Osteoblast (primary cell): ENCODE measurements around the gene PNP. TPM values are rescaled to one million over a fixed set of nuclear protein-coding genes. Genes with fewer than 3 reads are reported as not detected.
A peak's percentile ranks its signal among the peaks of the same experiment; 100 is the strongest.

ENCODE experiments used
- DNase-seq: peaks from one replicate; pipeline ENCODE4 v3.0.0; 2011; ENCODE audit warnings: low spot score, mixed read lengths; ENCODE audit not compliant: insufficient read length; ENCODE audit errors: missing footprints
- H2AFZ ChIP-seq: 2 replicates; pipeline ENCODE4 v1.6.0; 2011; ENCODE audit warnings: mild to moderate bottlenecking, low read length
- H3K27ac ChIP-seq: 2 replicates; pipeline ENCODE4 v1.5.1; 2011; ENCODE audit warnings: mild to moderate bottlenecking, low read depth, low read length, moderate library complexity
- H3K27me3 ChIP-seq: 2 replicates; pipeline ENCODE4 v1.6.0; 2012; ENCODE audit warnings: mild to moderate bottlenecking, control low read depth, inconsistent platforms, low read length, moderate library complexity; ENCODE audit not compliant: insufficient read depth
- H3K36me3 ChIP-seq: 2 replicates; pipeline ENCODE4 v1.5.1; 2011; ENCODE audit warnings: mild to moderate bottlenecking, low read length, control low read depth, moderate library complexity; ENCODE audit not compliant: insufficient read depth
- H3K4me1 ChIP-seq: 2 replicates; pipeline ENCODE4 v1.5.1; 2011; ENCODE audit warnings: mild to moderate bottlenecking, low read length, control low read depth, moderate library complexity; ENCODE audit not compliant: insufficient read depth
- H3K4me2 ChIP-seq: 2 replicates; pipeline ENCODE4 v1.6.0; 2011; ENCODE audit warnings: mild to moderate bottlenecking, low read length; ENCODE audit not compliant: insufficient read depth
- H3K4me3 ChIP-seq: fragments of 200-600 bp; sonication (generic); 3 replicates; pipeline ENCODE4 v1.5.1; 2012; ENCODE audit warnings: mild to moderate bottlenecking, low read length, inconsistent platforms; ENCODE audit not compliant: insufficient read depth
- H3K79me2 ChIP-seq: 2 replicates; pipeline ENCODE4 v1.6.0; 2012; ENCODE audit warnings: mild to moderate bottlenecking, low read length, control low read depth, inconsistent platforms; ENCODE audit not compliant: insufficient read depth
- H3K9me3 ChIP-seq: 2 replicates; pipeline ENCODE4 v1.5.1; 2011; ENCODE audit warnings: low read depth, low read length, control low read depth
- H4K20me1 ChIP-seq: 2 replicates; pipeline ENCODE4 v1.6.0; 2012; ENCODE audit warnings: mild to moderate bottlenecking, low read length, control low read depth; ENCODE audit not compliant: insufficient read depth
- CTCF ChIP-seq: IDR thresholded peaks from 2 replicates; pipeline ENCODE4 v1.5.1; 2011; ENCODE audit warnings: mild to moderate bottlenecking, low read depth, low read length, moderate library complexity; ENCODE audit errors: extremely low read depth
- total RNA-seq: library from RNA; depleted of rRNA; stranded (reverse); fragments of >200 nt; gene quantifications from 2 replicates; pipeline ENCODE4 v1.2.3, GENCODE V29; 2012

PNP gene
- total RNA-seq, 1 donor, result 29.7 TPM

DNA sequence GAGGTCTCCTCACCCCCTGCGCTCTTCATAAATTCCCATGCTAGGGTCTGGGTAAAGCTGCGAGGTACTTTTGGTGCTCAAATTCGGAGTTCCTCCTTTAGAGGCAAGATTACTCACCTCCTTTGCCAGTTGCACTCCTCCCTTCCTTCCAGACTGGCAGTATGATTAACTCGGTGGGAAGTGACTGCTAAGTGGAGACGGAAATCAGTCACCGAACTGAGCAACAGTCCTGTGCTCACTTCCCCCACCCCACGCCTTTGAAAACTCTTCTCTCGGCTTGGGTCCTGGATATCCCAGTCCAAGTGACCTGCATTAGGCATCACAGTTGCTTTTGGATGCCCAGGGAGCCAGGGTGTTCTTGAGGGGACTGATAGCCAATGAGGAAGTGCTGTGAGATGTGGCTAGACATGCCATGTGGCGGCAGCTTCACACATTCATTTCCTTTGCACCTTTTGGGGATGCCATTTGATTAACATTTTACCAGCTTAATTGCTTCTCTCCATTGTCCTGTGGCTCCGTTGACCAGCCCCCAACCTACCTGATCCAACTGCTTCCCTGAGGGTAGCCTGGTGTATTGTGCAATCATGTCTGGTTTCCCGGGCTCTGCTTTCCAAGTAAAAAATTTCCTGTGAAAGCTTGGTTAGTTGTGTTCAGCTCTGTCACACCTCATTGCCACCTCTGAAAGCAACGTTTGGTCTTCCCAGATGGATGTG is 840 bp downstream of the PNP start:
- H4K20me1 ChIP-seq, result peaks cover 3% of the 10 kb centered on the region
- peak overlapping the region; percentile 78 for H2AFZ ChIP-seq
- peaks cover 49% of the 10 kb centered on the region for H3K79me2 ChIP-seq
- H3K27me3 ChIP-seq, result peaks cover 11% of the 10 kb centered on the region
- H3K4me3 ChIP-seq, result peak overlapping the region; percentile 87
- H3K4me1 ChIP-seq, result peaks cover 10% of the 10 kb centered on the region
- no peaks in the 10 kb centered on the region for H3K9me3 ChIP-seq
- peak overlapping the region; percentile 87 for H3K27ac ChIP-seq
- H3K36me3 ChIP-seq, result peaks cover 27% of the 10 kb centered on the region
- H3K4me2 ChIP-seq, result peak overlapping the region; percentile 87
- no peak for TF ChIP-seq CTCF
- peak; percentile 85 for DNase-seq

DNA sequence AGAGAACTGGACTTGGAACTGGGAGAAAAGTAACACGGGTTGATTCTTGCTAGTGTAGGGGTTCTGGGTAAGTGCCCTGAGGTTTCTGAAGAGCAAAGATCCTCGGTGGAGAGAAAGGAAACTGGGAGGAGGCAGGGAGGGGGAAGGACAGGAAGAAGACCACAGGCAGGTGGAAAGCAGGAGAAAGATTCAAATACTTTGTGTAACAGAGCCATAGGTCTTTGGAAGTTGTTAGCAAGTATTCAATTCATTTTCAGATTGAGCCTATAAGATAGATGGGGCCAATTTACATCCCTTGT is 1.3 kb downstream of the PNP start:
- peaks cover 51% of the 10 kb centered on the region for H3K79me2 ChIP-seq
- peak overlapping the region; percentile 87 for H3K27ac ChIP-seq

DNA sequence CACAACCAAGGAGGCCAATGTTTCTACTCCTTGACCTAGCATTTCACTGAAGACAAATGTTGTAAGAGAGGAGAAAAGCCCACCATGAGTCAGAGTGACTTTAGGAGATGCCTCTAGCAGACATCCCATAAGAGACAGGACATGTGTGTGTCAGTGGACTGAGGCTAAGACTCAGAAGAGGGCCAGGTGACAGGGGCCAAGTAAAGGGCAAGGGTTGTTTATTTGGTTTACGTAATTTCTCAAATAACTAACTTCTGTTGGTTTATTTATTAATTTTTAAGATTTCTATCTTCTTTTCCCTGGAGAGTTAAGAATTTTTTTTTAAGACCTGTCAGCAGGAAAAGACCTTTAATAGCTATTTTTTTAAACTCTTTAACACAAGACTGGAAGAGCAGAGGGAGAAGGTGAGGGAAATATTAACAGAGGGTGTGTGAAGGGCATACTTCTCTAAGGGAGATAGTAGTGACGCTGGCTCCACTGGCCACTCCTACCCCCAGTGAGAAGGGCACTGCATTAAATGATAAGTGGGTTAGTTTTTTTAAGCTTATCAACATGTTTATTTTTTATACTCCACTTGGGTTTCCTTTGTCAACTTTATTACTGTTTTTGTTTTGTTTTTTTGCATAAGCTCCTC is 3.4 kb downstream of the PNP start:
- H3K27ac ChIP-seq, result no peak overlapping the region
- peaks cover 3% of the 10 kb centered on the region for H4K20me1 ChIP-seq
- no peak overlapping the region for H2AFZ ChIP-seq
- H3K4me2 ChIP-seq, result no peak overlapping the region
- no peaks in the 10 kb centered on the region for H3K27me3 ChIP-seq
- no peak for DNase-seq
- peaks cover 51% of the 10 kb centered on the region for H3K79me2 ChIP-seq
- H3K4me3 ChIP-seq, result no peak overlapping the region
- H3K36me3 ChIP-seq, result peaks cover 49% of the 10 kb centered on the region
- H3K9me3 ChIP-seq, result no peaks in the 10 kb centered on the region
- H3K4me1 ChIP-seq, result peaks cover 21% of the 10 kb centered on the region
- TF ChIP-seq CTCF, result no peak

More for the DNA sequence above, 1.3 kb downstream of the PNP start:
- peaks cover 3% of the 10 kb centered on the region for H4K20me1 ChIP-seq
- TF ChIP-seq CTCF, result no peak
- H3K9me3 ChIP-seq, result no peaks in the 10 kb centered on the region
- peak overlapping the region; percentile 87 for H3K4me2 ChIP-seq
- H3K4me3 ChIP-seq, result peak overlapping the region; percentile 87
- DNase-seq, result no peak
- peaks cover 10% of the 10 kb centered on the region for H3K4me1 ChIP-seq
- peak overlapping the region; percentile 78 for H2AFZ ChIP-seq
- H3K27me3 ChIP-seq, result peaks cover 11% of the 10 kb centered on the region
- H3K36me3 ChIP-seq, result peaks cover 32% of the 10 kb centered on the region

DNA sequence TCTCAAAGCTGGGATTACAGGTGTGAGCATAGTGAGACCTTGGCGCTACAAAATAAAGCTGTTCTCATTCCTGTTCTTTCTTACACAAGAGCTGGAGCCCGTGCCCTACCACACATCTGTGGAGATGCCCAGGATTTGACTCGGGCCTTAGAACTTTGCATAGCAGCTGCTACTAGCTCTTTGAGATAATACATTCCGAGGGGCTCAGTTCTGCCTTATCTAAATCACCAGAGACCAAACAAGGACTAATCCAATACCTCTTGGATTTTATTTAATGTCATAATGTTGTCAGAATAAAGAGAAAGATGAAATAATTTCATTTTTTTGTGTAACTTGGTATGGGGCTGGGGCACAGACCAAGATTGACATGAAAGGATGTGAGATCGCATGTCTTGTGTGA is 7.6 kb downstream of the PNP start:
- no peak overlapping the region for H3K4me3 ChIP-seq
- H2AFZ ChIP-seq, result no peak overlapping the region
- TF ChIP-seq CTCF, result no peak
- DNase-seq, result no peak
- H3K4me2 ChIP-seq, result no peak overlapping the region
- H3K79me2 ChIP-seq, result peaks cover 28% of the 10 kb centered on the region
- no peaks in the 10 kb centered on the region for H3K27me3 ChIP-seq
- H4K20me1 ChIP-seq, result no peaks in the 10 kb centered on the region
- H3K36me3 ChIP-seq, result peaks cover 63% of the 10 kb centered on the region
- H3K9me3 ChIP-seq, result no peaks in the 10 kb centered on the region
- peaks cover 16% of the 10 kb centered on the region for H3K4me1 ChIP-seq
- peak overlapping the region; percentile 13 for H3K27ac ChIP-seq
